Lower leg skin (tissue), 4 donors: ENCODE results near the gene METTL1. TPM values are rescaled to one million over a fixed set of nuclear protein-coding genes. Genes with fewer than 3 reads are reported as not detected.

Experiments used
- DNase-seq, 2 donors: peaks; one replicate each; pipeline ENCODE4 v3.0.0-alpha.2; 2019; ENCODE audit warnings: low spot score in 2 of 2
- H3K4me3 ChIP-seq: fragments of 200-600 bp; sonication (generic); 2 replicates; pipeline ENCODE4 v1.5.1; 2017; ENCODE audit warnings: mild to moderate bottlenecking, low read depth; ENCODE audit not compliant: poor library complexity, severe bottlenecking
- CTCF ChIP-seq, 3 donors: fragments of 450-650 bp; IDR thresholded peaks; one replicate each; pipeline ENCODE4 v1.5.1; 2016; ENCODE audit warnings: antibody characterized with exemption in 3 of 3, mild to moderate bottlenecking in 3 of 3, moderate library complexity in 2 of 3
- POLR2A ChIP-seq, 2 donors: fragments of 450-650 bp; IDR thresholded peaks; one replicate each; pipeline ENCODE4 v1.6.1; 2016 to 2017; ENCODE audit warnings: antibody characterized with exemption in 2 of 2, mild to moderate bottlenecking in 1 of 2, moderate library complexity in 1 of 2
- WGBS, 2 donors: methylation state at CpG; one replicate each; pipeline ENCODE4 v1.1.5; 2018; 5-methylcytosine and 5-hydroxymethylcytosine counted together
- intact Hi-C: fragments of 100-400 bp; cut with DNase I; formaldehyde crosslinking; loops from one replicate; pipeline ENCODE4 v1.15.0; 2023; ENCODE audit warnings: low total_unique reads
- total RNA-seq, 4 donors: library from RNA; depleted of rRNA; stranded (reverse); fragments of >200 nt; gene quantifications; one replicate each; pipeline ENCODE4 v1.1.0, GENCODE V29; 2016

Gene METTL1
- total RNA-seq, 4 donors from 2014 or later, result 5.9 to 13.5 (median 11.0) TPM

- intact Hi-C loops, result no loop called here
- WGBS, 2 donors, result 90 to 97% methylated on average over 3 of the region's 3 CpGs
- no peak for DNase-seq
- TF ChIP-seq CTCF (IDR thresholded peaks at IDR 0.05) (no peak), POLR2A (IDR thresholded peaks at IDR 0.05) (no peak)
- H3K4me3 ChIP-seq, result no peak overlapping the region
Observed at GRCh38 chr12:57781244-57781643, 9.3 kb upstream of the METTL1 start.

DNA sequence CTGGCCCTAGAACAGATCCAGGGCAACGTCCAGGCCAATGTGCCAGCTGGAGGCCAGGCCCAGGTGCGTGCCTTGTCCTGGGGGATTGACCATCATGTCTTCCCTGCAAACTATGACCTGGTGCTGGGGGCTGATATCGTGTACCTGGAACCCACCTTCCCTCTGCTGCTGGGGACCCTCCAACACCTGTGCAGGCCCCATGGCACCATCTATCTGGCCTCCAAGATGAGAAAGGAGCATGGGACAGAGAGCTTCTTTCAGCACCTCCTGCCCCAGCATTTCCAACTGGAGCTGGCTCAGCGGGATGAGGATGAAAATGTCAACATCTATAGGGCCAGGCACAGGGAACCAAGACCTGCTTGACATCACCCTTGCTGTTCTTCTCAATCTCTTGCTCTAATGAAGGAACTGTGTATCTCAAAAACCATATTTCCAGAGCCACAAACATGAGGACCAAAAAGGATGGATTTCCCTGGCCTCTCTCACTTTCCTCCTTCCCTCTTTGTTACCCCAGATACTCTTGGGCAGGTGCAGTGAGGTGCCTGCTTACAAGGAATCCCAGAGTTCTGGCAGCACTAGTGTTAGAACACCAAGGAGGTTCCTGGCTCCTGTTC, 8.5 kb upstream of the METTL1 start:
- 92 to 95% methylated on average over 4 of the region's 4 CpGs for WGBS, 2 donors
- DNase-seq, result no peak
- TF ChIP-seq CTCF (IDR thresholded peaks at IDR 0.05), result no peak
- no peak for TF ChIP-seq POLR2A (IDR thresholded peaks at IDR 0.05)
- H3K4me3 ChIP-seq, result no peak overlapping the region
- intact Hi-C loops, result no loop called here

DNA sequence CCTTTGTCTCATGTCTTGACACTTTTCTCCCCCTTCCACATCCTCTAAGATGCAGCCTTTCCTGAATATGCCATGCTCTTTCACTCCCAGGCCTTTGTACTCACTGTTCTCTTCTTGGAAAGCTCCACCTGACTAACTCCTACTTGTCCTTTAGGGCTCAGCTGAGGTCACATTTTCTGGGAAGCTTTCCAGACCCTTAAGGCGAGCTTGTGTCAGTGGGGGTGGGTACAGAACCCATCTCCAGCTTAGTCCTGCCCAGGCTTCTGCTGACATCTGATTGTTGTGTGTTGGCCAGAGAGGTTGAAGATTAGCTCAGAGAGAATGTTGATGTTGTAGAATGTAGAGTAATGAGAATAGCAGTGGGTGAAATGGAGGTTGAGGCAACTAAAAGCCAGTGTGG, 7.8 kb upstream of the METTL1 start:
- H3K4me3 ChIP-seq, result no peak overlapping the region
- 21% methylated on average over 1 of the region's 1 CpG for WGBS, 2 donors
- TF ChIP-seq POLR2A (IDR thresholded peaks at IDR 0.05), result no peak
- TF ChIP-seq CTCF (IDR thresholded peaks at IDR 0.05), result no peak
- no peak for DNase-seq
- intact Hi-C loops, result no loop called here

DNA sequence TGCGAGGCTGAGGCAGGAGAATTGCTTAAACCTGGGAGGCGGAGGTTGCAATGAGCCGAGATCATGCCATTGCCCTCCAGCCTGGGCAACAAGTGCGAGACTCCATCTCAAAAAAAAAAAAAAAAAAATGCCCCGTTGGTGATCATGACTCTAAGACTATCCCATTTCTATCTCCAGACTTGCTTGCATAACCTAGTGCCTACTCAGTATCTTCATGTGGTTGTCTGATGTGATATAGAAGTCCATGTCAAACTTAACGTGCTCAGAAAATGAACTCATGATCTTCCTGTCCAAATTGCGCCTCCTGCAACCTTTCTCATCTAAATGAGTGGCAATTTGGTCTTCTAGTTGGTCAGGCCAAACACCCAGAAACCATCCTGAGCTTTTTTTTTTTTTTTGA, 6.0 kb upstream of the METTL1 start:
- intact Hi-C loops, result no loop called here
- TF ChIP-seq CTCF (IDR thresholded peaks at IDR 0.05) (no peak), POLR2A (IDR thresholded peaks at IDR 0.05) (no peak)

DNA sequence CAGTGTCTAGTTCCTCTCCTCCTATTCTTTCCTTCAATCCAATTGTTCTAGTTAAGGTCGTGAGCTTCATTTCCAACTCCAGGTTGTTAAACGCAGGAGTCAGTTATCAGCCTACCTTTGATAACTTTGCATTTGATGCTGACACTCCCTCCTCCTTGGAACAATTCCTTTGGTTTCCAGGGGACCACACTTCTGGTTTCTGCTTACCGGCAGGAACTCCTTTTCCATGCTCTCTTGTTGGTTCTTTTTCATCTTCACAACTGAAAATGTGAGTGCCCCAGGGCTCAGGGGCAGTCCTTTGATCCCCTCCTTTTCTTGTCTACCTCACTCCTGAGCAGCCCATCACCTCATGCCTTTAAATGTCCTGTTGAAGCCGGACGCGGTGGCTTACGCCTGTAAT, 5.5 kb upstream of the METTL1 start:
- WGBS, 2 donors, result 90 to 91% methylated on average over 7 of the region's 7 CpGs
- DNase-seq, result no peak
- no peak for TF ChIP-seq CTCF (IDR thresholded peaks at IDR 0.05)
- TF ChIP-seq POLR2A (IDR thresholded peaks at IDR 0.05), result no peak
- intact Hi-C loops, result no loop called here
- no peak overlapping the region for H3K4me3 ChIP-seq

More for the DNA sequence above, 6.0 kb upstream of the METTL1 start:
- H3K4me3 ChIP-seq, result no peak overlapping the region
- WGBS, 2 donors, result 88 to 93% methylated on average over 7 of the region's 7 CpGs
- no peak for DNase-seq

DNA sequence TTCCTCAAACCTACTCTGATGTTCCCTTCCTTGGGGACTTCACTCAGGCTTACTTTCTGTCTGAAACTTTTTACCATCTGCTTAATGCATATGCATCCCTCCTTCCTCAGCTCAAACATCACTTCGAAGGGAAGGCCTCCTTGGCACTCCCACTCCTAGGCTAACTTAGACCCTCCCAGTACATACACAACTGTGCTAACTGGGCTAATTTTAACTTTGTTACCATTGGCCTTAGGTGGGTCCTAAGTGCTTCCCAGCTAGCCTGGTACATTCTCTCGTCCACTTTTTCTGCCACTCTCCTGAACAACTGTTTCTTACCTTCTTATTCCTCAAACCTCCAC, 4.3 kb upstream of the METTL1 start:
- DNase-seq, result no peak
- TF ChIP-seq CTCF (IDR thresholded peaks at IDR 0.05) (no peak), POLR2A (IDR thresholded peaks at IDR 0.05) (no peak)
- no peak overlapping the region for H3K4me3 ChIP-seq
- intact Hi-C loops, result no loop called here
- WGBS, 2 donors, result 87 to 88% methylated on average over 2 of the region's 2 CpGs
